Spleen (tissue), 7 donors: ENCODE results near the gene TMEM147.

Source experiments
- CTCF ChIP-seq, 11 experiments: fragments of 200-600 bp in 7 of 11; fragments of 450-650 bp in 4 of 11; sonication (generic) in 4 of 11; IDR thresholded peaks in 8 of 11; conservative IDR thresholded peaks in 3 of 11; 1 replicate in 7 of 11; 2 replicates in 4 of 11; pipeline versions ENCODE4 v1.4.0 to v1.8.0; 2016 to 2021; ENCODE audit warnings: antibody characterized with exemption in 11 of 11, inconsistent platforms in 4 of 11, mild to moderate bottlenecking in 1 of 11
- POLR2A ChIP-seq, 3 donors: fragments of 450-650 bp; IDR thresholded peaks; one replicate each; pipeline ENCODE4 v1.5.1; 2017; ENCODE audit warnings: antibody characterized with exemption in 3 of 3, mild to moderate bottlenecking in 1 of 3
- donor health status: DM: no; HTN: no; CAD: no; lungs with moderate emphysema.
- donor health status: DM: no; HTN: no; CAD: no.
- donor health status: DM: no; HTN: no; CAD: no.

- TF ChIP-seq CTCF (IDR thresholded peaks at IDR 0.05 in 8 of 11, conservative IDR thresholded peaks at IDR 0.05 in 3 of 11) (no peak), POLR2A (IDR thresholded peaks at IDR 0.05) (no peak)
Measured at GRCh38 chr19:35539314-35539713, 6.1 kb upstream of the TMEM147 start.
